GM19240 (cell line): Measurements from ENCODE around the gene ABO.
"Not testable (repeated sequence)": the region's sequence is repeated elsewhere in the genome, so short reads cannot be mapped to it uniquely, and the experiment has no call there.

Experiments used
- DNase-seq: peaks from one replicate; pipeline ENCODE4 v3.0.0; 2011; ENCODE audit warnings: low spot score; ENCODE audit not compliant: insufficient read length

Gene ABO

DNA sequence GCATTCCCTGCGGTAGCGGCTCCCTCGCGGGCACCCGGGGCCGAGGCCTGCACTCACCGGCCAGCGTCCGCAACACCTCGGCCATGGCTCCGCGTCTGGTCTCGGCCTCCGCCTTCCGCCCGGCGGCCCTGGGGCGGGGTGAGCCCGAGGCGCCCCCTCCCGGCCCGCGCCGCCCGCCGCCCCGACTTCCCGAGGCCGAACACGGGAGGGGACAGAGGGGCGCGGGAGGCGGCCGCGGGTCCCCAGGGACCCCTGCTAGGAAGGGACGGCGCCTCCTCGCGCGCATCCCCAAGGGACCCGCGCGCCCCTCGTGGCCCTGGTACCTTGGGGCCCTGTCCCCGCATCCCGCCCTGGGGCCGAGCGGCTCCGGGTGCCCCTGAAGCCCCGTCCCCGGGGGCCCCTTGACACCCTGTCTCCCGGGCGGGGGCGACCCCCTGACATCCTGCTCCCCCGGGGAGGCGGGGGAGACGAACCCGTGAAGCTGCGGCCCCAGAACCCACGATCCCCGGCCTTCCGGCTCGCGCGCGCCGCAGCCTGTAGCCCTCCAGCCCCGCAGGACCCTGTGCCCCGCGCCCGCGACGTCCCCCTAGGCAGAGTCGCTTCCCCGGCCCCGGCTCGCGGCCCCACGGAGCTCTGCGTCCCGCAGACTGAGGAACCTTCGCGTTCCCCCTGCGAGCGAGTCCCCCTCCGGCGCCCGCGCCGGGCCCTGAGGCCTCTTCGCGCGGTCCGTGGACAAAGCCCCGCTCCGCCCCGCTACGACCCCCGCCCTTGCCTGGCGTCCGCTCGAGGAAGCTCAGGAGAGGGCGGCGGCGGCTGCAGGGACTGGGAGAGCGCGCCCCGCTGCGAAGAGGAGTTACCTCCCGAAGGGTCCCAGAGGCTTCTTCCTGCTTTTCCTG lies at the start of gene ABO:
ABO (minus strand) TSS at position 97 of the 896 bp plus-strand sequence.
- no peak for DNase-seq

DNA sequence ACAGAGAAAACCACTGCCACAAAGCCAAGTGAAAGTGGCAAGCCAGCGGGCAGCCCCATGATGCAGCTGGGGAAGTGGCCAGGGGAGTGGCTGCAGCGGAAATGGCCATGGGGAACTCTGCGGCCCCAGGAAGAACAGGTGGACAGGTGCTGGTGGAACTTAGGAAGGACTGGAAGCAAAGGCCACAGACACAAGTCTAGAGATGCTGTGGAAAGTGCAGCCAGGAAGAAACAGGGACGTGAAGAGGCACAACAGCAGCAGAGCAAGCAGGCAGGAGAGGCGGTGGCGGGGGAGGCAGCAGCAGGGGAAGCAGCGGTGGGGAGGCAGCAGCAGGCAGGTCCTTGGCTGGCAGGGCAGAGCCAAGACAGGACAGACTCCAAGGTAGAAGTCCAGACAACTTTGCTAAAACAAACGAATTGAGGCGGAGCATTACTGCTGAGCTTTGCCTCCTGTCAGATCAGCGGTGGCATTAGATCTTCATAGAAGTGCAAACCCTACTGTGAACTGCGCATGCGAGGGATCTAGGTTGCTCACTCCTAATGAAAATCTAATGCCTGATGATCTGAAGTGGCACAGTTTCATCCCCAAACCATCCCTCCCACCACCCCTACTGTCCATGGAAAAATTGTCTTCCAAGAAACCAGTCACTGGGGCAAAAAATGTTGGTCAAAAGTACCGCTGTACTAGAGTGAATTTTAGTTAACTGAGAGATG lies 49.1 kb upstream of the ABO start:
- no peak for DNase-seq

DNA sequence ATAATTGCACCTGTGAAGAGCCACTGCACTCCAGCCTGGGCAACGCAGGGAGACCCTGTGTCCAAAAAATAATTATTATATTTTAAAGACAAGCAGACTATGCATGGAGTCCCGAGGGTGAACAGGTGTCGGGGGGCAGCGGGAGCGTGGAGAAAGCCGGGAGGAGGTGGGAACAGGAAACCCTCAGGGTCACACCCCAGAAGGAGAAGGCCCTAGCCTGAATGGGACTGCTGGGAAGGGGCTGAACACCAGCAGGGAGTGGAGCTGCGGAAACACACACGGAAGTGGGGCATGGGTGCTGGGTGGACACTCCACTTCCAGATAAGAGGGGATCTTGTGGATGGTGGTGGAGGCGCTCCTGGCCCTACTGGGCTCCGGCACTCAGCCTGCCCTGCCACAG lies 48.2 kb upstream of the ABO start:
- no peak for DNase-seq

DNA sequence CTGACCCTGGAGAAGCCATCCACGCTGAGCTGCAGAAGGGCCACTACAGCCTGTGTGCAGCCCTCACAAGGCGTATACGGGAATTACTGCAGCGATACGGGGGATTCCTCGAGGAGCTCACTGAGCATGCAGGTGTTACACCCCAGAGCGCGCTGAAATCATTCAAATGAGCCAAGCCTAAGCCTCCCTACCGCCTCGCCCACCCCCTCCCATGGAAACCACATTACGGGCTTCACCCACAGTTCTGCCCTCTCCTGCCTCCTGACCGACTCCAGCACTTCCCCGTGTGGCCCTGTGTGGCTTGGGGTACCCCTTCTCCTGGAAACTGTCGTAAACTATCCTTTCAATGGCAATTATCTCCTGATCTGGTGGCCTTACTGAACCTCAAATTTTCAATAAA lies 47.7 kb upstream of the ABO start:
- DNase-seq: no peak

DNA sequence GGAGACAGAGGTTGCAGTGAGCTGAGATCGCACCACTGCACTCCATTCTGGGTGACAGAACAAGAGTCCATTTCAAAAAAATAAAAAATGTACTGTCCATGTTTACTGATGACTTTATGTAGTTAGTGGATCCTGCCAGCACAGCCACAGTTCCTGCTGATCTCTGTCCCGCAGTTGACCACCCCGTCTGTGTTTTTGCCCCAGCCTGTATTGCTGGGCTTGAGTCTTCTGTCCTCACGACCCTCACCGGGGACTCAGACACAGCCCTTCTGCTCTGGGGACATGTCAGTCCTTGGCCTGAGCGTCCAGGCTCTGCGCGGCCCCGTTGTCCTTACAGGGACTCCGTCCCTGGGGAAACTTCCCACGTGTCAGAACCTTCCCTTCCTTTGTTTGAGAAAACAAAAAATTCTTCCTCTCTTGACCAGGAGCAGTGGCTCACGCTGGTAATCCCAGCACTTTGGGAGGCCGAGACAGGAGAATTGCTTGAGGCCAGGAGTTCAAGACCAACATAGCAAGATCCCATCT lies 46.5 kb upstream of the ABO start:
- no peak for DNase-seq

DNA sequence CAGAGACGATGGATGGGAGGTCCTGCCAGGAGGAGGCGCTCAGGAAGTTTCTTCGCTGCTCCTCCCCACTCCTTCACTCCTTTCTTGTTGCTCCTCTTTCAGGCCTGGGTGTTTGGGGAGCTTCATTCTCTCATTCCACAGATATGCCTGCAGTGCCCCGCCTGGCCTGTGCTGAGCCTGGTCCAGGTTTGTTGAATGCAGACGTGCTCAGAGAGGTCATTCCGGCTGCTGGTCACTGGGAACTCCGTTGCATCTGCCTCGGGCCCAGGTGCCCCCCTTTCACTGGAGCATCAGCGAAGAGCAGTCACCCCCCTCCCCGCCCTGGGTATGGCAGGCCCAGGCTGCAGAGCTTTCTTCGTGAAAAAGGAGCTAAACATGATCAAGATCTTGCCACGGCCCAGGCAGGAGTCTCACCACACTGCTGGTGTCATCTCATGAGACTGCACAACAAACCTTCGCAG lies 45.5 kb upstream of the ABO start:
- no peak for DNase-seq

DNA sequence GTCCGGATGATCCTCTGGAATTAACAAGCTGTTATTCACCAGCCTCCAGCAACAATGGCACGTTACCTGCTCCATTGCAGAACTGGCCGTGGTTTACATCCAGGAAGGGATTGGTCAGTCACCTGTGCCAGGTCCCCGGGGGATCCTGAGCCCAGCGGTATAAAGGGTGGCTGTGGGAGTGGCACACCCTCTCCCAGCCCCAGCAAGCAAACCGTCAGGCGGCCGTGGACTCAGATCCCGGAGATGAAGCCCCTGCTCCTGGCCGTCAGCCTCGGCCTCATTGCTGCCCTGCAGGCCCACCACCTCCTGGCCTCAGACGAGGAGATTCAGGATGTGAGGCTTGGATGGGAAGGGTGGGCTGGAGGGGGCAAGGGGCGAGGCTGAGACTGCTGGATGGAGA lies 42.5 kb upstream of the ABO start:
- not testable (repeated sequence) for DNase-seq

DNA sequence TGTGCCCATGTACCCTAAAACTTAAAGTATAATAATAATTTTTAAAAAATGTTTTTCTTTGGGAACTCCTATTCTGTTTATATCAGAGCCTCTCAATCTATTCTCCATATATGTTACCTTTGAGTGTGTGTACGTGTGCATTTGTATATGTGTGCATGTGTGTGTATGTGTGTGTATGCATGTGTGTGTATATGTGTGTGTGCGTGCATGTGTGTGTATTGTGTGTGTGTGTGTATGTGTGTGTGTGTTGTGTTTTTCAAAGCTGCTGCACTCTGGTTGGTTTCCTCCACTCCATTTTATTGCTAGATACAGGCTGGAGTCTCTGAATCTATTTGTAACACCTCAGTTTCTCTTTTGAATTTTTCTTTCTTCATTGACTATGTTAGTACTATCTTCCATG lies 41.0 kb upstream of the ABO start:
- no peak for DNase-seq

DNA sequence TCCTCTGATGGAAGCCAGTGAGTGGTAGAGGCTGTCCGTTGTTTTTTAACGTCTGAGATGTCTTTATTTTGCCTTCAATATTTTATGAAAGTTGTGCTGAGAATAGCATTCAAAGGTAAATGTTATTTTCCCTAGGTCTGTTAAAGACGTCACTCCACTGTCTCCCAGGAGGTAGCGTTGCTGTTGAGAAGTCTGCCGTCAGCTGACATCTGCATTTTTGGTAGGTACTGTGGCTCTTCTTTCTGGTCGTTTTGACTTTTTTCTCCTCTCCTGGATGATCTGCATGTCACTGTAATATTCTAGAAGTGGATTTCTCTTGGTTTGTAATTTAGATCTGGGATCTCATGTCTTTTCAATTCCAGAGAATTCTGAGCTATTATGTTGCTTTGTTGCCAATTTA lies 34.6 kb upstream of the ABO start:
- DNase-seq: no peak

DNA sequence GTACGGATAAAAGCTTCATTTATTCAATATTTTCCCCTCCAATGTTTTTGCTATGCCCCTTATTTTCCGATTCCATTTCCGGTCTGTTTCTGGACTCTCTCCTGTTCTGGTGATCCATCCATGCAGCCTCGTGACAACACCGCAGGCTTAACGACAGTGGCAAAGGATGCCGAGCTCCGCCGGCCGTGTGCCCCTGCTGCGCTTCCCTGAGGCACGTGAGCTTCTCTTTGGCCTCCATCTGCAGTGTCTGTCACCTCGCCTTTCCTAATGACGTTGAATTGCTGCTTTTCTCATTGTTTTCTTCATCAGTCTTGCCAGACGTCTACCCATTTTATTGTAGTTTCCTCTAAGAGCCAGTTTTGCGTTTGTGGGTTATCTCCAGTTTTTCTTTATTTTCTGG lies 32.3 kb upstream of the ABO start:
- DNase-seq: no peak

DNA sequence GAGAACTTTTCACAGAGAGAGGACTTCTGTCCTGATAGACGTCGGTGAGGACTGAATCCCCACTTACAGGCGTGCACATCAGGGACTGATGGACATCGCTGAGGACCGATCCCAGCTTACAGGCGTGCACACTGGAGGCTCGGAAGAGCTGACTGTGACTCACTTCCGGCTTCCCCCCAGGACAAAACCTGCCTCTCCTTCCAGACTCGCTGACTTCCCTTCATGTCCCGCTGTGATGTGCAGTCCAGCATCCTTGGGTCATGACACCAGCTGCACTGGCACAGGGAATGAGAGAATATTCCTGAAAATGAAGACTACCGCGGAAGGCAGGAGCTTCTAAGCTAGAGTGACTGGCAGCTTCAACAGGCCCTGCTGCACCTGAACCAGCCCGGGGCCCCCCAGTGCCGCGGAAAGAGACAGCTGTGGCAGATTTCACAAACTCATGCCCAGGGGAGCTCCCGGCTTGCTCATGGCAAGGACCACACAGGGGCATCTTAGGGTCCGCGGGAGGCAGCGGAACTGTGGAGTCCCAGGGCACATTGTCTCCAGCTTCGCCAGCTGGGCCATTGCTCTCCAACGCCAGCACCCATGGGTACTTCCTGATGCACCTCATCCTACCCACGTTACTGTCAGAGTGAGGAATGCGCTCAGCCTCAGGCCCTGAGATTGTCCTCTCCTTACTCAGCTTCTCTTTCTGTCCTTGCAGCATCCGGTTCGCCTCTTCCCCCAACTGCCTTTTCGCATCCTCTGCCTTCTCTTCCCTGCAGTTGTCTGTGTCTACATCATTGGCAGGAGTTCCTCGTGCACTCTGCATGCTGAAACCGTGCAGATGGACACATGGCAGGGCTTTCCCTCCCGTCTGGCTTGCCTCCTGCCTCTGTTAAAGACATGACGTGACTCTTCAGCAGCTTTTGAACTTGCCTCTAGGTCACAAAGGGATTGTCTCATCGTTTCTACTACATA lies 31.5 kb upstream of the ABO start:
- no peak for DNase-seq

DNA sequence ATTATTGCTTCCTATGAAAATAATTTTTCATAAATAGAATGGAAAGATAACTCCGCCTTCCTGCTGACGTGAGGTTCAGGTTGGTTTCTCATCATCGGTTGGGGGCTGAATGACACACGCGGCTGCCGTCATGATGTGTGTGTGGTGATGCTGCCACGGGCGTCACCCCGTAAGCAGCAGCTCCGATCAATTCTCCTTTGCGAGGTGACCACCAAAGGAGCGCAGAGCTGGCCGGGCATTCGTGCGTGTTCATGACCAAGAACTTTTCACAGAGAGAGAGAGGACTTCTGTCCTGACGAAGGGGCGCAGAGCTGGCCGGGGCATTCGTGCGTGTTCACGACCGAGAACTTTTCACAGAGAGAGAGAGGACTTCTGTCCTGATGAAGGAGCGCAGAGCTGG lies 30.7 kb upstream of the ABO start:
- no peak for DNase-seq

DNA sequence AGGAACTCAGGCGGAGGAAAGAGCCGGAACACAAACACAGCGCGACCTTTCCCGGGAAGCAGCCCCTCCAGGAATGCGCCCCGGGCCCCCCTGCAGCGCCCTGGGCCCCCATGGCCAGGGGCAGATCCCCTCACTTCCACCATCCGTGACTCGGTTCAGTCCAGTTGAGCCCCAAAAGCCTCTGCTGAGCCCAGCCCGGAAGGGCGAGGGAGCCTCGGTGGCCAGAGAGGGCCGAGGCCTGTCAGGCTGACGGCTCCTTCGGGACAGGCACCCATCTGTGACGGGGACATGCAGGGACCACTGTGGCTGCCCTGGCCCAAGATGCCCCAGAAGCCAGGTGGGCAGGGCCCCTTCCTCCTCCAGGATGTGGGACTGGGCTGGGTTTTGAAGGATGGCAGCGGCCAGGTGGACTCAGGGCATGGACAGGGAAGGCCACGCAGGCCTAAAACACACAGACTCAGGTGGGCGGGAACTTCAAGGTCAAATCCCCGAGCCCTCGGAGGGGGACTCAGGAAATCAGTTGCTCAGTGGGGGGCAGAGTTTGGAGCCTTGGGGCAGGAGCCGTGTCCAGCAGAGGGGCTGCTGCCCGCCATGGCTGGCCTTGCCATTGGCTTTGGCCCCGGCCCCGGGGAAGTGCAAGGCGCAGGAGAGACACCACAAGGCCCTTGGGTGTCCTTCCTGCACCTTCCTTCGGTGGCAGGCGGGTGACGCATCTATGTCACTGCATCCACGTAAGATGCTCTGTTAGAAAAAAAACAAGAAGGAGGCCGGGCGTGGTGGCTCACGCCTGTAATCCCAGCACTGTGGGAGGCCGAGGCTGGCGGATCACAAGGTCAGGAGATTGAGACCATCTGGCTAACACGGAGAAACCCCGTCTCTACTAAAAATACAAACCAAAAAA lies 29.7 kb upstream of the ABO start:
- no peak for DNase-seq

DNA sequence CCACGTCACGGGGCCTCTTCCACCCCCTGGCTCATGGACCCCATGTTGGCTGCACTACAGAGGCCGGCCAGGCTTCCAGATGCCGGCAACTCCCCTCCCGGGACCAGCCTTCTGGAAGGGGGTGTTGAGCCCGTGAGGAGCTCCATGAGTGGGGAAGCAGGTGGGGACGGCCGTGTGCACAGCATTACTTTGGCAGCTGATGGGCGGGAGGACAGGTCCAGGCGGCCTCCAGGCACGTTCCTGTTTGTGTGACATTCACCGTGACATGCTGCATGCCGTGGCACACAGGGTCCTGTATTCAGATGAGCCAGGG lies 29.1 kb upstream of the ABO start:
- DNase-seq: no peak

DNA sequence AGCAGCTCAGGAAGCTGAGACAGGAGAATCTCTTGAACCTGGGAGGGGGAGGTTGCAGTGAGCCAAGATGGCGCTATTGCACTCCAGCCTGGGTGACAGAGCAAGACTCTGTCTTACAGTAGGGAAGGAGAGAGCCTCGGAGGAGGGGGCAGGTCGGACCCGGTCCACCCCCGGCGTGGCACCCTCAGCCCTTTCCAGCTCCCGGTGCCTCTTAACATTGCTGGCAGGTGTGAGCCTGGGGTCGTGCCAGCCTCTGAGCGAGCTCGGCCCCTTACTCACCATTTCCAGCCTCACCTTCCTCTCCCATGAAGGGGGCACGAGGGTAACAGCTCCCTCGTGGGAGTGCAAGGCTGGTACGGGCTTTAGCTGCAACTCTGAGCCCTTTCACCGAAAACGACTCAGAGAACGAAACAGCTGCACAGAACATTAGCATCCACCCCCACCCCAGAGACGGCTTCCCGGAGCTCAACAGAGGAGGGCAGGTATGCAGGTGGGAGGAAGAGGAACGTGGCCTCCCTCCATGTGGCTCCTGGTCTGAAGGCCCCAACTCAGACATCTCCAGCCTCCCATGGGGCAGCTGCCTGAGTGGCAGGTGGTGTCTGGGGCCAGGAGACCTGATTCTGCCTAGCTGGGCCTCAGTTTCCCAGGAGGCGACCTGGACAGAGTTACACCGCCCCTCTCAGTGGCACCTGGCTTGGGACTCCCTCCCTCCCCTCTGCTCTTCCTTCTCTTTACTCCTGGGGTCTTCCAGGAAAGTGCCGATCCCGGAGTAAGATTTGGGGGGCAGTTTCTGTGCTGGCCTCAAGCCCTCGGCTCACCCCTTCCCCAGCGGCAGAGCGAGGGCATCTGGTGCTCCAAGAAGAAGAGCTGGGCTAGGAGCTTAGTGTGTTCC lies 28.5 kb upstream of the ABO start:
- no peak for DNase-seq

DNA sequence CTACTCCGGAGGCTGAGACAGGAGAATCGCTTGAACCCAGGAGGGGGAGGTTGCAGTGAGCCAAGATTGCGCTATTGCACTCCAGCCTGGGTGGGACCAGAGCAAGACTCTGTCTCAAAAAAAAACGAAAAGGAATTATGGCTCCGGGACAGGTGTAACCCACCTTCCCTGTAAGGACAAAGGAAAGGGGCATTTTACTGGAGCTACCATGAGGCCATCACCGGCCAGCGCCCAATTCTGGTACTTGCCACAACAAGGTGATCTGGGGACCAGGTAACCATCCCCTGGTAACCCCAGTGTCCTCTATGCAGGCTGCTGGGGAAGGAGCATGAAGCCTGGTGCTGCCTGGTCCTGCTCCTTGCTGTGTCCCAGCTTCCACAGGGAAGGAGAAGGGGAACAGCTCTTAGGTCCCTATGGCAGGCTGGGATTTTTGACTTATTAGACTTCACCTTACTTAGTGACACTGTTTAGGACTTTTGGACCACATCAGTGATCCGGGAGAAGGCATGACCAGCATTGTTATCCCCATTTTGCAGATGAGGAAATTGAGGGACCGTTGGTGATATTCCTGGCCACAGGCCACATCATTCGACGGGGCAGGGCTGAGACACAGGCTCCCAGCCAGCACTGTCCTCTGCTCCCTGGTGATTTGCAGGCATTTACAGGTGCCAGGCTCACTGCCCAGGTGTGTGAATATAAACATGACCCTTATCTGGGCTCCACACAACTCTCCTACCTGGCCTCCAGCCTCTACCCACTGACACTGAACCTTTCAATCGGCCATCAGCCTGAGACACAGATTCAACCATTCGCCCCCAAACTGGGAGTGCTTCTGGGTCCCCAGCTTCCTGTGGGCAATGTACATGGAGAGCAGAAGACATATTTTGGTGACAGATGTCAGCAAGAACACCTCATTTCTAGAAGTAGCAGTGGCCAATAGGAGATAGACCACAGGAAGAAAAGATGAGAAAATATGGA lies 26.5 kb upstream of the ABO start:
- DNase-seq: no peak

DNA sequence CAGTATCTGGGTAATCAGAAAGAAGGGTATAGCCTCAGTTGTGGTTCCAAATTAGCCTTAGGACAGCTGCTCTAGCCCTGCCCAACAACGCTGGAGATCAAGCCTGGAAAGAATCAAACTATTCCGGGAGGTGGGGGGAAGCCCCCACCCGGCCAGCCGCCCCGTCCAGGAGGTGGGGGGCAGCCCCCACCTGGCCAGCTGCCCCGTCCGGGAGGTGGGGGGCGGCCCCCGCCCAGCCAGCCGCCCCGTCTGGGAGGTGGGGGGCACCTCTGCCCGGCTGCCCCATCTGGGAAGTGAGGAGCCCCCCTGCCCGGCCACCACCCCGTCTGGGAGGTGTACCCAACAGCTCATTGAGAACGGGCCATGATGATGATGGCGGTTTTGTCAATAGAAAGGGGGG lies 25.0 kb upstream of the ABO start:
- not testable (repeated sequence) for DNase-seq

DNA sequence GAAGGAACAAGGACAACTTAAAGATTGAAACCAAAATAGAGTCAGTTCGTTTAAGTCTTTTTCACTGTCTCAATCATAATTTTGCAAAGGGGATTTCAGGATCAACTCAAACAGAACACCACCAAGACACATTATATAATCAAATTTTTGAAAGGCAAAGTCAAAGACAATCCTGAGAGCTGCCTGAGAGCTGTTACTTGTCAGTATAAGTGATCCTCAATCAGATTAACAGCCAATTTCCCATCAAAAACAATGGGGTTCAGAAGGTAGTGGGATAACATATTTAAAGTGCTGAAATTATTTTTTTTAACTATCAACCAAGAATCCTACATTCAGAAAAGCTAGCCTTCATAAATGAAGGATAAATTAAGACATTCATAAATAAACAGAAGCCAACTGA lies 19.3 kb upstream of the ABO start:
- DNase-seq: no peak
